GM10847 (cell line): Measurements from ENCODE around the gene PRICKLE1.

Source experiments
- POLR2A ChIP-seq: IDR thresholded peaks from 2 replicates; pipeline ENCODE4 v1.6.1; 2011; ENCODE audit not compliant: insufficient read length; ENCODE audit errors: extremely low read depth

The PRICKLE1 gene

DNA sequence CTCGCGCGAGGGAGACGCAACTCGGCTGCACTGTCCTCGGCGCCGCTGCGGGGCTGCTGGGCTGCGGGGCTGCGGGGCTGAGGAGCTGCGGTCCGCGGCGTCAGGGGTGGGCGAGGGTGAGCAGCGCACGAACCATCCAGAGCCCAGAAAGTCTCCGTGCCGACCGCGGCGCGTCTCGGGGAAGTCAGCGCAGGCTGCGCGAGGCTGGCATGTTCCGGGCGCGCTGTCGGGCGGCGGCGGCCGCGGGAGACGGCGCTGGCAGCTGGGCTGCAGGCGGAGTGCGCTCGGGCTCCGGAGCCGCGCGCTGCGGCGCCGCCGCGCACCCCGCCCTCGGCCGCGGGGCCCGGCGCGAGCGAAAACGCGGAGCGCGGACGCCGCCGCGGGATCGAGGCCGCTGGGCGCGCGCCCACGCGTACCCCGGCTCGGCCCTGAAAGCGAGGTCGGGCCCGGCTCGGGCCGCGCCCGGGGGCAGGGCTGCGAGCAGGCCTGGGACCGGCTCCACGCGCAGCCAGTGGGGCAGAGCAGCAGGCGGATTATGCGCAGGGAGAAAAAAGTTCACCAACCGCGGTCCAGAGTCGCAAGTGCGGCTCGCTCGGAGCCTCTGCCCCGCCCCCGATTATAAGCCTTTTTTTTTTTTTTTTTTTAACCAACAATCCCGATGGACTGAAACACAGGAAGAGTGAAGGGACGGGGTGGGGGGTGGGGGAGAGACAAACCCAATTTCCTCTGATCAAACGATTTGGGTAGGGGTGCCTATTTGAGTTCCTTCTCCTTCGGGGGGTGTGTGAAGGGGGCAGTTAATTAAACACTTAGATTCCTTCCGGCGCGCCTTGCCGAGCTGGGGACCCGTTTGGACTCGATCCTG is at the start of gene PRICKLE1:
Gene PRICKLE1 (minus strand): TSS at position 282 of the 865 bp plus-strand sequence. CDS start 117,230 bp downstream, outside the sequence.
- no peak for TF ChIP-seq POLR2A

DNA sequence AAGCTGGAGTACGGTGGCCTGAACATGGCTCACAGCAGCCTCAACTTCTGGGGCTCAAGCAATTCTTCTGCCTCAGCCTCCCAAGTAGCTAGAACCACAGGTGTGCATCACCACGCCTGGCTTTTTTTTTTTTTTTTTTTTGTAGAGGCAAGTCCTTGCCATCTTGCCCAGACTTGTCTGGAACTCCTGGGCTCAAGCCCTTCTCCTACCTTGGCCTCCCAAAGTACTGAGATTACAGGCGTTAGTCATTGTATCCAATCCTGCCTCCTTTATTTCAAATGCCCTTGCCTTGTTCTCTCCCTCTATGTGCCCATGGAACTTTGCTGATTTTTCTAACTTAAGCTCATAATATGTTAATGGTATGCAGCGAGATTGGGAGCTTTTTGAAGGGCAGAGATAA is 49.2 kb upstream of the PRICKLE1 start:
- no peak for TF ChIP-seq POLR2A

DNA sequence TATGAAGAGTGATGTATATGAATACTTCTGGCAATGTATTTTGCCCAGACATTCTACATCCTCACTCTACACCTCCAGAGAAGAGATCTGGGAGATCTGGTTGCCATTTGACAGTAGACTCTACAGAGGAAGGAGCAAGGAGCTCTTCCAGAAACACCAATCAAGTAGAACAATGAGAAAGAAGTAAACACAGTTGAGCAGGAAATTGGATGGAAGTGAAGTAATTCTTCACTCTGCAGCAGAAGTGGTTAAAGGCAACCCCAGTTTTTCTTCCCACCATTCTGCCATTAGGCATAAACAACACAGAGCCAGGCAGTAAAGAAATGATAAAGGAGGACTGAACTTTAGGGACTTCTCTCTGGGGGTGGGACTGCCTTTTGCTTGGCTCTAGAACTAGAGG is 48.5 kb upstream of the PRICKLE1 start:
- TF ChIP-seq POLR2A, result no peak

- TF ChIP-seq POLR2A, result no peak
Observed at GRCh38 chr12:42636993-42637392, 47.4 kb upstream of the PRICKLE1 start.

DNA sequence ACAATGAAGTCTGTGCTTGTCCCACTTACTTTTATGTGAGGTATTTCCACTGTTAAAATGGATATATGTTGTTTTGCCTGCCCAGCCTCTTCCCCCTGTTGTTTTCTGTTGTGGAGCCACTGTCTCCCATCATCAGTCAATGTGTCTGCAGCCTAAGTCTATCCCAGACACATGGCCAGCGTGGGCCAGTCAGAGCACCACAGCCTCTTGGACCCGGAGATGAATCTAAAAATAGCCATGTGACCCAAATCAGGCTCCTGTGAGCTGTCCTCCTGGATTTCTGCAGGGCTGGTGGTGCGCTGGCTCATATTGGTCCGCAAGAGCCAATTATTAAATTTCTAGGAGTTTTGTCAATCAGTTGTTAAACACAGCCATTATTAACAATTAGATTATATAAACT is 44.0 kb upstream of the PRICKLE1 start:
- TF ChIP-seq POLR2A, result no peak

GRCh38 chr12:42631513-42631912 is 42.0 kb upstream of the PRICKLE1 start:
- no peak for TF ChIP-seq POLR2A

- no peak for TF ChIP-seq POLR2A
Observed at GRCh38 chr12:42630314-42630713, 40.8 kb upstream of the PRICKLE1 start.

DNA sequence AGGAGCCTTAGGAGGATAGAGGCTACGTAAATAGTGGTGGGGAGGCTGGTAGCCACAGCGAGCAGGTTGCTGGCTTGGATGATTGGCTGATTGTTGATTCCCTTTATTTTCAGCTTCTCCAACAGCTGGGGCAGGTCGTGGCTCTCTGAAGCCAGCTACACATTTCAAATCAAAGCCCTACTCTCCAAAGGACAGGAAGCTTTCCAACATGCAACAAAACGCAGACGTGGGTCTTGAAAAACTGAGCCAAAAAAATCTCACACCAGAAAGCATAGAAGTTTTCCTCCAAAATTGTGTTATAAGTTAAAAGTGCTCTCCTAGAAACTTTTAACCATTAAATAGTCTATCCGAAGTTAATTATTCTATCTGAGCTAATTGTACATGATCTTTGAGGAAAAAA is 37.6 kb upstream of the PRICKLE1 start:
- no peak for TF ChIP-seq POLR2A

GRCh38 chr12:42625611-42626010 is 36.1 kb upstream of the PRICKLE1 start:
- TF ChIP-seq POLR2A, result no peak

- no peak for TF ChIP-seq POLR2A
Observed at GRCh38 chr12:42617622-42618021, 28.1 kb upstream of the PRICKLE1 start.

DNA sequence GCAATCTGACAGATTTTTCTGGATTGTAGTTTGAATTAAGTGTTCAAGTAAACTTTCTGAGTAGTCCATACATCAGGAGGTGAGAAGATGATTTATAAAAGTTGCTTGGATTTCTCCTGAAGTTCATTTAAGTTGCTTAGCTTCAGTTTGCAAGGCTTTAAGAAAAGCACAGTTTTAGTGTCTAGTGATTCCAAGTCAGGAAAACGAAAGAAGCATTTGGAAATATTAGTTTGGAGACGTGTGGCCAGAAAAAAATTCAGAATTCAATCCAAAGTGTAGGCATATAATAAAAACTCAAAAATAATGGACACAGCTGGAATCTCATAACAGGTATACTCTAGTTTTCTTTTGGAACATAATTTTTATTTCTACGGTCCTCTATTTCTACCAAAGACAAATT is 25.5 kb upstream of the PRICKLE1 start:
- no peak for TF ChIP-seq POLR2A

GRCh38 chr12:42612231-42612613 is 22.7 kb upstream of the PRICKLE1 start:
- no peak for TF ChIP-seq POLR2A

DNA sequence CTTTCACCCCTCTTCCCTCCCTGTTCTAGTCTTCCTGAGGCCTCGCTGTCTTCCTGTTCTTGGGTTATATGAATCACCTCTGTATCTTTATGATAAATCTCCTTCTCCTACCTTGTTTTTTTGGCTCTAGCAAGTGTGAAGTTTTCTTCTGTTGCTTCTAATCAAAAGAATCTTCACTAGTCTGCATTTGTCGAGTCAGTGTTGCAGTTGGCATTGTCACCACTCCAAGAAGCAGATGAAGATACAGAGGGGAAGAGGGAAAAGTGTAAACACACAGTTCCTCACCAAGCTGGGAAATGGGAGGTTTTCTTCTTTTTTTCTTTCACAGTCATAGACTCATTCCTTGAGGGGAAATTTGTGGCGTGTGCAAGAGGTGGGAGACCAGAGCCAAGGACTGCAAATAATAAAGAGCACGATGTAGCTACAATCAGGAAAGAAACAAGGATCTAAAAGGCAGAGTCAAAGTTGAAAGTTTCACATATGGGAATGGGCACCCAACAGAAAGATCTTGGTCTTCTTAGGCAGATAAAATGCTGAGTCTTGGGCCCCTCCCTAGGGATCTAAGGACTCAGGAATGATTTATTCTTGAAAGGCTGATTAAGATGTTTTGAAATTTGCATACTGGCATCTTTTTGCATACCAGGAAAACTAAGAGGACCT is 22.2 kb upstream of the PRICKLE1 start:
- TF ChIP-seq POLR2A, result no peak

- TF ChIP-seq POLR2A, result no peak
Observed at GRCh38 chr12:42609605-42610004, 20.1 kb upstream of the PRICKLE1 start.

GRCh38 chr12:42608196-42608825 is 18.8 kb upstream of the PRICKLE1 start:
- TF ChIP-seq POLR2A, result no peak

DNA sequence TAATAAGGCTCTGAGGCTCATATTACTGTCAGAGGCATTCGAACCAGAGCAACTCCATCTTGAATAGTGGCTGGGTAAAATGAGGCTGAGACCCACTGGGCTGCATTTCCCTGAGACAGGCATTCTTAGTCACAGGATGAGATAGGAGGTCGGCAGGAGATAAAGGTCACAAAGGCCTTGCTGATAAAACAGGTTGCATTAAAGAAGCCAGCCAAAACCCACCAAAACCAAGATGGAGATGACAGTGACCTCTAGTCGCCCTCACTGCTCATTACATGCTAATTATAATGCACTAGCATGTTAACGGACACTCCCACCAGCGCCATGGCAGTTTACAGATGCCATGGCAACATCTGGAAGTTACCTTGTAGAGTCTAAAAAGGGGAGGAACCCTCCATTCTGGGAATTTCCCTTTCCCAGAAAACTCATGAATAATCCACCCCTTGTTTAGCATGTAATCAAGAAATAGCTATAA is 18.1 kb upstream of the PRICKLE1 start:
- no peak for TF ChIP-seq POLR2A

DNA sequence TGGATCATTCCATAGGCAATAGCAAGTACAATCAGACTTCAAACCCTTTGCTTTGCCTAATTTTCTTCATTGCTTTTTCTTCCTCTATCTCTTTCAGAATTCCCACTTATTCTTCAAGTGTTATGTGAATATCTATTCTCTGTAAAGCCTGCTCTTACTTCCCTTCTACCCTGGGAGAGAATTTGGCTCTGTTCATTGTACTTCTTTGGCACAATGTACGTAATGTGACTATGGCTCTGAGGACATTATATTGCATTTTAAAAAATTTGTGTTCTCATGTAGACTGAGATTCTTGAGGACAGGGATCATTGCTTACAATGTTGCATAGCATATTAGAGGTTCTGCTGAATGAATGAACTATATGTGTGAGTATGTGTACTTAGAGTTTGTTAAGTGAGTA is 16.9 kb upstream of the PRICKLE1 start:
- no peak for TF ChIP-seq POLR2A

DNA sequence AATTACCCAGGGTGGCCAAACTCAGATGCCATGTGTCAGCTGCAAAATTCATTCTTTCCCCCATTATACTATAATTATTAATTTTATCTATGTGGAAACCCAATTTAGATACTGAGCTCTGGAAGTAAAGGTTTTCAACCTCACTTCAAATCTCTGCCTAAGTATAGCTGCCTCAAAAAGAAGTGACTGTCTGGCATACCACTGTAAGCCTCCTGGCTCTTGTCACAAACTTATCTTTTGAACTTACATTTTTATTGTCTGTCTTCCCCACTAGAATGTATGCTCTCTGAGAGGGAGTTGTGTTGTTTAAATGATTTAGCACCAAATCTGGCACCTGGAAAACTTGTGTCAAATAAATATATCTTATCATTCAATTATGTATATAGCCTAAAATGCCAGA is 16.1 kb upstream of the PRICKLE1 start:
- TF ChIP-seq POLR2A, result no peak
